HepG2 (cell line): ENCODE data around the gene STX8. TPM values are rescaled to one million over a fixed set of nuclear protein-coding genes. Genes with fewer than 3 reads are reported as not detected.

Source experiments
- ATAC-seq: fragments of 200-7000 bp; cut with Tn5 transposase; 3 replicates; pipeline ENCODE4 v1.9.1; 2020; ENCODE audit warnings: mild to moderate bottlenecking, moderate library complexity
- BruUV-seq: library from RNA; stranded (reverse); fragments of 400-500 nt; replicated peaks from 2 replicates; lab custom pipeline; 2021; lab: Mats Ljungman, UMichigan
- CTCF ChIA-PET: fragments of 300-600 bp; formaldehyde crosslinking; extraction: SDS; loops from one replicate; lab custom pipeline; 2021; ENCODE audit warnings: low total read pairs, inconsistent platforms, low intra/inter-chr PET ratio; lab: Yijun Ruan, JAX
- POLR2A ChIA-PET: fragments of 350-600 bp; sonication (Branson Sonifier 250); formaldehyde crosslinking; loops from one replicate; lab custom pipeline; 2020; ENCODE audit warnings: antibody characterized with exemption, inconsistent platforms; lab: Yijun Ruan, JAX
- DNase-seq: peaks from one replicate; pipeline ENCODE4 v3.0.0-alpha.2; 2015; ENCODE audit warnings: low spot score
- FAIRE-seq: peaks from 3 replicates; lab custom pipeline; 2011; peaks lifted over from hg19 to GRCh38; lab: Jason Lieb, UNC
- H2AFZ ChIP-seq: one replicate; pipeline ENCODE4 v1.6.1; 2011; ENCODE audit warnings: low read length, inconsistent platforms
- H3K27ac ChIP-seq: fragments of 300-600 bp; 3 replicates; pipeline ENCODE4 v1.8.0; 2011; ENCODE audit warnings: mixed run types, mild to moderate bottlenecking, mixed read lengths, low read length, inconsistent platforms; ENCODE audit not compliant: insufficient read depth; ENCODE audit errors: extremely low read length
- H3K27me3 ChIP-seq, 2 experiments: fragments of 200-600 bp in 1 of 2; 2 replicates in 1 of 2; 3 replicates in 1 of 2; pipeline versions ENCODE4 v1.6.0 to v1.8.0; 2011; ENCODE audit warnings: low read length in 2 of 2, mild to moderate bottlenecking in 2 of 2, moderate library complexity in 2 of 2, inconsistent platforms in 1 of 2; ENCODE audit not compliant: insufficient read depth in 2 of 2, control insufficient read depth in 1 of 2
- H3K36me3 ChIP-seq, 2 experiments: fragments of 200-600 bp in 1 of 2; replicated peaks in 1 of 2; 2 replicates in 1 of 2; 3 replicates in 1 of 2; pipeline versions ENCODE4 v1.5.1 to v1.8.0; 2011; ENCODE audit warnings: low read length in 2 of 2, inconsistent platforms in 1 of 2; ENCODE audit not compliant: insufficient read depth in 2 of 2, control insufficient read depth in 1 of 2
- H3K4me1 ChIP-seq: 2 replicates; pipeline ENCODE4 v1.5.1; 2012; ENCODE audit warnings: low read length, inconsistent platforms; ENCODE audit not compliant: insufficient read depth
- H3K4me2 ChIP-seq: 2 replicates; pipeline ENCODE4 v1.6.0; 2011; ENCODE audit warnings: low read depth, low read length, inconsistent platforms
- H3K4me3 ChIP-seq, 3 experiments: fragments of 200-600 bp in 1 of 3; sonication (generic), shearing (Covaris generic) in 1 of 3; replicated peaks in 1 of 3; 2 replicates each; pipeline ENCODE4 v1.5.1; 2011 to 2016; ENCODE audit warnings: low read length in 3 of 3, inconsistent platforms in 2 of 3, low read depth in 2 of 3, mild to moderate bottlenecking in 2 of 3, control low read depth in 1 of 3, mixed read lengths in 1 of 3; ENCODE audit not compliant: insufficient read depth in 1 of 3
- H3K79me2 ChIP-seq: one replicate; pipeline ENCODE4 v1.6.1; 2011; ENCODE audit warnings: low read length, inconsistent platforms; ENCODE audit not compliant: insufficient read depth
- H3K9ac ChIP-seq: 2 replicates; pipeline ENCODE4 v1.6.0; 2011; ENCODE audit warnings: mild to moderate bottlenecking, low read depth, low read length, inconsistent platforms; ENCODE audit not compliant: insufficient read depth
- H3K9me3 ChIP-seq: 2 replicates; pipeline ENCODE4 v1.5.1; 2012; ENCODE audit warnings: mild to moderate bottlenecking, low read length
- H4K20me1 ChIP-seq: 2 replicates; pipeline ENCODE4 v1.6.0; 2011; ENCODE audit warnings: inconsistent platforms, mild to moderate bottlenecking, low read length, moderate library complexity; ENCODE audit not compliant: insufficient read depth
- ARNTL ChIP-seq: sonication (generic); formaldehyde crosslinking; IDR thresholded peaks from 2 replicates; pipeline ENCODE4 v1.4.0; 2020; ENCODE audit warnings: mild to moderate bottlenecking, missing genetic modification reagents
- CBX1 ChIP-seq: IDR thresholded peaks from one replicate; pipeline ENCODE4 v1.6.1; 2016; ENCODE audit warnings: antibody characterized with exemption, low read depth
- GABPA ChIP-seq, 2 experiments: IDR thresholded peaks; 2 replicates each; pipeline ENCODE4 v1.6.1; 2011 to 2016; ENCODE audit warnings: low read depth in 2 of 2, low read length in 1 of 2, missing biosample characterization in 1 of 2, missing genetic modification characterization in 1 of 2
- KLF6 ChIP-seq: IDR thresholded peaks from 2 replicates; pipeline ENCODE4 v1.8.0; 2016; ENCODE audit warnings: missing biosample characterization, missing genetic modification reagents
- POLR2AphosphoS5 ChIP-seq: IDR thresholded peaks from 2 replicates; pipeline ENCODE4 v1.6.1; 2012; ENCODE audit warnings: low read depth, low read length
- SIN3A ChIP-seq: IDR thresholded peaks from 2 replicates; pipeline ENCODE4 v1.6.1; 2011; ENCODE audit warnings: low read depth, mild to moderate bottlenecking, control low read depth, low read length, borderline replicate concordance
- ZNF484 ChIP-seq: sonication (generic); formaldehyde crosslinking; IDR thresholded peaks from 2 replicates; pipeline ENCODE4 v1.5.1; 2020; ENCODE audit warnings: mild to moderate bottlenecking, low read depth, missing genetic modification reagents, borderline replicate concordance
- WGBS: methylation state at CpG from one replicate; pipeline ENCODE4 v1.1.6; 2017; ENCODE audit warnings: low lambda C conversion rate; 5-methylcytosine and 5-hydroxymethylcytosine counted together
- in situ Hi-C: cut with HindIII; loops from 2 replicates; pipeline ENCODE4 v1.10.0; 2017; ENCODE audit warnings: low pct_unique_long_range_greater_than_20kb; ENCODE audit not compliant: extremely low pct_ligation_motif_present
- intact Hi-C: fragments of 100-400 bp; cut with micrococcal nuclease; formaldehyde crosslinking; loops from one replicate; pipeline ENCODE4 v1.10.0; 2022; ENCODE audit not compliant: unreplicated experiment
- polyA plus RNA-seq, 8 experiments: library from polyadenylated mRNA; depleted of rRNA in 3 of 8; stranded (reverse) in 7 of 8; unstranded in 1 of 8; fragments of >200 nt; fragmentation: Illumina TruSeq in 4 of 8; extraction: Trizol in 4 of 8; gene quantifications; 2 replicates each; pipeline versions ENCODE4 v1.2.1 to v1.2.3, GENCODE V29; 2011 to 2016; ENCODE audit warnings: low read depth in 4 of 8, missing spikeins in 1 of 8, mixed read lengths in 1 of 8; ENCODE audit not compliant: insufficient read depth in 1 of 8
- total RNA-seq, 5 experiments: library from RNA; depleted of rRNA; stranded (reverse); fragments of >200 nt; fragmentation: Illumina TruSeq; extraction: Trizol; gene quantifications; 2 replicates each; pipeline ENCODE4 v1.2.3, GENCODE V29; 2016; ENCODE audit warnings: low read depth in 1 of 5
- TF ChIP-seq, protein P1 (sequence below): sonication (generic); formaldehyde crosslinking; IDR thresholded peaks from 2 replicates; pipeline ENCODE4 v1.4.0; 2020; ENCODE audit warnings: missing genetic modification reagents, mild to moderate bottlenecking, borderline replicate concordance
- TF ChIP-seq, protein P2 (sequence below), 2 experiments: sonication (generic) in 1 of 2; formaldehyde crosslinking in 1 of 2; IDR thresholded peaks; 2 replicates each; pipeline versions ENCODE4 v1.4.0 to v1.6.1; 2018 to 2020; ENCODE audit warnings: missing genetic modification reagents in 2 of 2, borderline replicate concordance in 1 of 2, low read depth in 1 of 2, mild to moderate bottlenecking in 1 of 2, missing biosample characterization in 1 of 2
- TF ChIP-seq, protein P3 (sequence below): sonication (generic); formaldehyde crosslinking; IDR thresholded peaks from 2 replicates; pipeline ENCODE4 v1.5.0; 2020; ENCODE audit warnings: mild to moderate bottlenecking, missing genetic modification reagents
- TF ChIP-seq, protein P4 (sequence below): sonication (generic); formaldehyde crosslinking; IDR thresholded peaks from 2 replicates; pipeline ENCODE4 v1.4.0; 2020; ENCODE audit warnings: missing genetic modification reagents, mild to moderate bottlenecking, borderline replicate concordance

The STX8 gene
- total and polyA plus RNA-seq, 2 of the 13 experiments (the other 11 are each of a cell fraction or from before 2014, with no cell fraction given) = 36.4 to 53.6 TPM

DNA sequence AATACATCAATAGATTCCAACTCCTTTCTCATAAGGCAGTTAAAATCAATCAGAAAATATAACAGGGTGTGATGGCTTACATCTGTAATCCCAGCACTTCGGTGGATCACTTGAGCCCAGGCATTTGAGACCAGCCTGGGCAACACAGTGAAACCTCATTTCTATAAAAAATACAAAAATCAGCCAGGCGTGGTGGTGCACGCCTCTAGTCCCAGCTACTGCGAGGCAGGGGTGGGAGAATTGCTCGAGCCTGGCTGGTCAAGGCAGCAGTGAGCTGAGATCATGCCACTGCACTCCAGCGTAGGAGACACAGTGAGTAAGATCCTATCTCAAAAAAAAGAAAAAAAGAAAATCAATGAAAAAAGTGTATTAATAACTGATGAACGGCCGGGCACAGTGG, 295.7 kb downstream of the STX8 start:
- POLR2A ChIA-PET = no interaction called here
- CTCF ChIA-PET = no interaction called here
- Histone ChIP-seq H2AFZ (no peak overlapping the region), H3K79me2 (no peaks in the 10 kb centered on the region), H3K4me2 (no peak overlapping the region), H3K4me1 (no peaks in the 10 kb centered on the region), H3K27ac (no peak overlapping the region), H3K36me3 (no peaks in the 10 kb centered on the region), H3K4me3 (no peak overlapping the region), H4K20me1 (no peaks in the 10 kb centered on the region), H3K9me3 (no peaks in the 10 kb centered on the region), H3K27me3 (no peaks in the 10 kb centered on the region), H3K9ac (no peak overlapping the region)
- no TSS peak for BruUV-seq
- ATAC-seq (no peak), DNase-seq (no peak), FAIRE-seq (no peak)
- intact Hi-C loops (no loop called here), in situ Hi-C loops (loop anchor here (25.0 kb wide), 1 partner anchor 293 kb away; no protein-coding TSS in a partner anchor)
- WGBS = 94% methylated on average over 8 of the region's 8 CpGs
- TF ChIP-seq CBX1 (no peak), SIN3A (no peak), KLF6 (CRISPR knock-in tag) (no peak), POLR2AphosphoS5 (no peak), ZNF484 (CRISPR knock-in tag) (no peak), GABPA (IDR thresholded peaks at IDR 0.05; ENCODE audit: low read depth, low read length) (no peak), GABPA (CRISPR knock-in tag; IDR thresholded peaks at IDR 0.05; ENCODE audit: low read depth) (no peak), ARNTL (no peak)
- TF ChIP-seq, protein P1, sequence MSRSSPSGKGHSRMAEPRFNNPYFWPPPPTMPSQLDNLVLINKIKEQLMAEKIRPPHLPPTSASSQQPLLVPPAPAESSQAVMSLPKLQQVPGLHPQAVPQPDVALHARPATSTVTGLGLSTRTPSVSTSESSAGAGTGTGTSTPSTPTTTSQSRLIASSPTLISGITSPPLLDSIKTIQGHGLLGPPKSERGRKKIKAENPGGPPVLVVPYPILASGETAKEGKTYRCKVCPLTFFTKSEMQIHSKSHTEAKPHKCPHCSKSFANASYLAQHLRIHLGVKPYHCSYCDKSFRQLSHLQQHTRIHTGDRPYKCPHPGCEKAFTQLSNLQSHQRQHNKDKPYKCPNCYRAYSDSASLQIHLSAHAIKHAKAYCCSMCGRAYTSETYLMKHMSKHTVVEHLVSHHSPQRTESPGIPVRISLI (CRISPR knock-in tag) = no peak
- TF ChIP-seq, protein P2, sequence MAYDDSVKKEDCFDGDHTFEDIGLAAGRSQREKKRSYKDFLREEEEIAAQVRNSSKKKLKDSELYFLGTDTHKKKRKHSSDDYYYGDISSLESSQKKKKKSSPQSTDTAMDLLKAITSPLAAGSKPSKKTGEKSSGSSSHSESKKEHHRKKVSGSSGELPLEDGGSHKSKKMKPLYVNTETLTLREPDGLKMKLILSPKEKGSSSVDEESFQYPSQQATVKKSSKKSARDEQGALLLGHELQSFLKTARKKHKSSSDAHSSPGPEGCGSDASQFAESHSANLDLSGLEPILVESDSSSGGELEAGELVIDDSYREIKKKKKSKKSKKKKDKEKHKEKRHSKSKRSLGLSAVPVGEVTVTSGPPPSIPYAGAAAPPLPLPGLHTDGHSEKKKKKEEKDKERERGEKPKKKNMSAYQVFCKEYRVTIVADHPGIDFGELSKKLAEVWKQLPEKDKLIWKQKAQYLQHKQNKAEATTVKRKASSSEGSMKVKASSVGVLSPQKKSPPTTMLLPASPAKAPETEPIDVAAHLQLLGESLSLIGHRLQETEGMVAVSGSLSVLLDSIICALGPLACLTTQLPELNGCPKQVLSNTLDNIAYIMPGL (CRISPR knock-in tag; IDR thresholded peaks at IDR 0.05; ENCODE audit: borderline replicate concordance in 1 of 2, low read depth in 1 of 2) = no peak
- TF ChIP-seq, protein P3, sequence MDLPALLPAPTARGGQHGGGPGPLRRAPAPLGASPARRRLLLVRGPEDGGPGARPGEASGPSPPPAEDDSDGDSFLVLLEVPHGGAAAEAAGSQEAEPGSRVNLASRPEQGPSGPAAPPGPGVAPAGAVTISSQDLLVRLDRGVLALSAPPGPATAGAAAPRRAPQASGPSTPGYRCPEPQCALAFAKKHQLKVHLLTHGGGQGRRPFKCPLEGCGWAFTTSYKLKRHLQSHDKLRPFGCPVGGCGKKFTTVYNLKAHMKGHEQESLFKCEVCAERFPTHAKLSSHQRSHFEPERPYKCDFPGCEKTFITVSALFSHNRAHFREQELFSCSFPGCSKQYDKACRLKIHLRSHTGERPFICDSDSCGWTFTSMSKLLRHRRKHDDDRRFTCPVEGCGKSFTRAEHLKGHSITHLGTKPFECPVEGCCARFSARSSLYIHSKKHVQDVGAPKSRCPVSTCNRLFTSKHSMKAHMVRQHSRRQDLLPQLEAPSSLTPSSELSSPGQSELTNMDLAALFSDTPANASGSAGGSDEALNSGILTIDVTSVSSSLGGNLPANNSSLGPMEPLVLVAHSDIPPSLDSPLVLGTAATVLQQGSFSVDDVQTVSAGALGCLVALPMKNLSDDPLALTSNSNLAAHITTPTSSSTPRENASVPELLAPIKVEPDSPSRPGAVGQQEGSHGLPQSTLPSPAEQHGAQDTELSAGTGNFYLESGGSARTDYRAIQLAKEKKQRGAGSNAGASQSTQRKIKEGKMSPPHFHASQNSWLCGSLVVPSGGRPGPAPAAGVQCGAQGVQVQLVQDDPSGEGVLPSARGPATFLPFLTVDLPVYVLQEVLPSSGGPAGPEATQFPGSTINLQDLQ = no peak
- TF ChIP-seq, protein P4, sequence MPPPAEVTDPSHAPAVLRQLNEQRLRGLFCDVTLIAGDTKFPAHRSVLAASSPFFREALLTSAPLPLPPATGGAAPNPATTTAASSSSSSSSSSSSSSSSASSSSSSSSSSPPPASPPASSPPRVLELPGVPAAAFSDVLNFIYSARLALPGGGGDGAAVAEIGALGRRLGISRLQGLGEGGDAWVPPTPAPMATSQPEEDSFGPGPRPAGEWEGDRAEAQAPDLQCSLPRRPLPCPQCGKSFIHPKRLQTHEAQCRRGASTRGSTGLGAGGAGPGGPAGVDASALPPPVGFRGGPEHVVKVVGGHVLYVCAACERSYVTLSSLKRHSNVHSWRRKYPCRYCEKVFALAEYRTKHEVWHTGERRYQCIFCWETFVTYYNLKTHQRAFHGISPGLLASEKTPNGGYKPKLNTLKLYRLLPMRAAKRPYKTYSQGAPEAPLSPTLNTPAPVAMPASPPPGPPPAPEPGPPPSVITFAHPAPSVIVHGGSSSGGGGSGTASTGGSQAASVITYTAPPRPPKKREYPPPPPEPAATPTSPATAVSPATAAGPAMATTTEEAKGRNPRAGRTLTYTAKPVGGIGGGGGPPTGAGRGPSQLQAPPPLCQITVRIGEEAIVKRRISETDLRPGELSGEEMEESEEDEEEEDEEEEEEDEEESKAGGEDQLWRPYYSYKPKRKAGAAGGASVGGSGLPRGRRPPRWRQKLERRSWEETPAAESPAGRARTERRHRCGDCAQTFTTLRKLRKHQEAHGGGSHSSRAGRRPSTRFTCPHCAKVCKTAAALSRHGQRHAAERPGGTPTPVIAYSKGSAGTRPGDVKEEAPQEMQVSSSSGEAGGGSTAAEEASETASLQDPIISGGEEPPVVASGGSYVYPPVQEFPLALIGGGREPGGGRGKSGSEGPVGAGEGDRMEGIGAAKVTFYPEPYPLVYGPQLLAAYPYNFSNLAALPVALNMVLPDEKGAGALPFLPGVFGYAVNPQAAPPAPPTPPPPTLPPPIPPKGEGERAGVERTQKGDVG (CRISPR knock-in tag) = no peak
